ENCODE results near the gene LRRD1. TPM values are rescaled to one million over a fixed set of nuclear protein-coding genes. Genes with fewer than 3 reads are reported as not detected.

Gene LRRD1
- total and polyA plus RNA-seq, 11 donors, result 0.17 to 0.33 (median 0.19) TPM; not detected in 7

DNA sequence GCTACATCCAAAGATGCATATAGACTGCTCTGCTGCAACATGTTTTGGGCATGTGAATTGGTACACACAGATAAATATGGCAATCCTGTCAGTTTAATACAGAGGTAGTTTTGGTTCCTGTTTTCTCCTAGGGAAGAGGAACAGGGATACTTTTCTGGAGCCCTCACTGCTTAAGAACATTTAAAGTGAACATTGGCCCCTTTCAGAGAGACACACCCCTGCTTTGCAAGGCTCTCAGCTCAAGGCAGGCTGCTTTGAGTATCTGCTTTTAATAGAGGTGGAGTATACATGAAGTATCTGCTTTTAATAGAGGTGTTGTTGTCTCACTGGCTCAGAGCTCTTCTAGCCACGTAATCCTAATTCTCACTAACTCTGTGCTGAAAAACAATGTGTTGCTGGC, 83.6 kb downstream of the LRRD1 start:
- Histone ChIP-seq H3K9me3 (no peaks in the 10 kb centered on the region), H3K36me3 (peaks cover 0 to 100% (median 89%) of the 10 kb centered on the region in 9 donors), H3K4me1 (peaks cover 0 to 4% (median 0%) of the 10 kb centered on the region in 12 donors), H3K27ac (no peak overlapping the region), H3K27me3 (no peaks in the 10 kb centered on the region), H3K4me3 (no peak overlapping the region)
- 53 to 75% (median 61%) methylated on average over 1 of the region's 1 CpG for WGBS, 4 donors
- no peak for DNase-seq
- TF ChIP-seq, protein P1, sequence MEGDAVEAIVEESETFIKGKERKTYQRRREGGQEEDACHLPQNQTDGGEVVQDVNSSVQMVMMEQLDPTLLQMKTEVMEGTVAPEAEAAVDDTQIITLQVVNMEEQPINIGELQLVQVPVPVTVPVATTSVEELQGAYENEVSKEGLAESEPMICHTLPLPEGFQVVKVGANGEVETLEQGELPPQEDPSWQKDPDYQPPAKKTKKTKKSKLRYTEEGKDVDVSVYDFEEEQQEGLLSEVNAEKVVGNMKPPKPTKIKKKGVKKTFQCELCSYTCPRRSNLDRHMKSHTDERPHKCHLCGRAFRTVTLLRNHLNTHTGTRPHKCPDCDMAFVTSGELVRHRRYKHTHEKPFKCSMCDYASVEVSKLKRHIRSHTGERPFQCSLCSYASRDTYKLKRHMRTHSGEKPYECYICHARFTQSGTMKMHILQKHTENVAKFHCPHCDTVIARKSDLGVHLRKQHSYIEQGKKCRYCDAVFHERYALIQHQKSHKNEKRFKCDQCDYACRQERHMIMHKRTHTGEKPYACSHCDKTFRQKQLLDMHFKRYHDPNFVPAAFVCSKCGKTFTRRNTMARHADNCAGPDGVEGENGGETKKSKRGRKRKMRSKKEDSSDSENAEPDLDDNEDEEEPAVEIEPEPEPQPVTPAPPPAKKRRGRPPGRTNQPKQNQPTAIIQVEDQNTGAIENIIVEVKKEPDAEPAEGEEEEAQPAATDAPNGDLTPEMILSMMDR (IDR thresholded peaks at IDR 0.05), result no peak
- no peak for TF ChIP-seq POLR2A (IDR thresholded peaks at IDR 0.05)
- intact Hi-C loops (cut with DNase I), result loop anchor here in 2 of 10 donors (5.0 to 10.0 kb wide), 2 partner anchors 117 to 119 kb away; no protein-coding TSS in a partner anchor
- ATAC-seq, result peak in 1 of 4 donors; percentile 55

Small RNA genes lying within 50 kb of the gene (microRNA-seq; reads per million reads assigned to microRNA genes)
- 0 reads per million in 4 donors for gene MIR1285-1

Other genes starting within 250 kb of the LRRD1 start
- 10 to 100 TPM; 38.2 to 58.6 (median 51.8) TPM for gene AKAP9, start 238.3 kb downstream of the LRRD1 start, total RNA-seq
- gene AKAP9, start 238.3 kb downstream of the LRRD1 start, polyA plus RNA-seq, result 10 to 100 TPM; 13.2 to 22.3 TPM
- gene CYP51A1, start 44.7 kb downstream of the LRRD1 start, total RNA-seq, result 10 to 100 TPM; 16.6 to 42.2 (median 32.7) TPM
- 10 to 100 TPM in 1 of 2 donors, 1 to 10 TPM in 1; 6.7 to 45.9 TPM for gene CYP51A1, start 44.7 kb downstream of the LRRD1 start, polyA plus RNA-seq
- gene KRIT1, start 66.8 kb upstream of the LRRD1 start, total RNA-seq, result 10 to 100 TPM; 22.1 to 45.0 (median 31.0) TPM
- gene KRIT1, start 66.8 kb upstream of the LRRD1 start, polyA plus RNA-seq, result 10 to 100 TPM; 13.0 to 21.2 TPM
- gene ANKIB1, start 66.8 kb upstream of the LRRD1 start, total RNA-seq, result 10 to 100 TPM; 21.2 to 67.9 (median 46.6) TPM
- 10 to 100 TPM in 1 of 2 donors, 1 to 10 TPM in 1; 9.0 to 10.9 TPM for gene ANKIB1, start 66.8 kb upstream of the LRRD1 start, polyA plus RNA-seq